HG03342 (cell line): ENCODE results near the gene JTB.
A peak's percentile ranks its signal among the peaks of the same experiment; 100 is the strongest.
"Not testable (repeated sequence)": the region's sequence is repeated elsewhere in the genome, so short reads cannot be mapped to it uniquely, and the experiment has no call there.

ENCODE experiments used
- ATAC-seq: cut with Tn5 transposase; IDR thresholded peaks from one replicate; pipeline ENCODE4 v1.9.1; 2021; ENCODE audit warnings: mild to moderate bottlenecking, moderate library complexity; ENCODE audit not compliant: unreplicated experiment

JTB gene

DNA sequence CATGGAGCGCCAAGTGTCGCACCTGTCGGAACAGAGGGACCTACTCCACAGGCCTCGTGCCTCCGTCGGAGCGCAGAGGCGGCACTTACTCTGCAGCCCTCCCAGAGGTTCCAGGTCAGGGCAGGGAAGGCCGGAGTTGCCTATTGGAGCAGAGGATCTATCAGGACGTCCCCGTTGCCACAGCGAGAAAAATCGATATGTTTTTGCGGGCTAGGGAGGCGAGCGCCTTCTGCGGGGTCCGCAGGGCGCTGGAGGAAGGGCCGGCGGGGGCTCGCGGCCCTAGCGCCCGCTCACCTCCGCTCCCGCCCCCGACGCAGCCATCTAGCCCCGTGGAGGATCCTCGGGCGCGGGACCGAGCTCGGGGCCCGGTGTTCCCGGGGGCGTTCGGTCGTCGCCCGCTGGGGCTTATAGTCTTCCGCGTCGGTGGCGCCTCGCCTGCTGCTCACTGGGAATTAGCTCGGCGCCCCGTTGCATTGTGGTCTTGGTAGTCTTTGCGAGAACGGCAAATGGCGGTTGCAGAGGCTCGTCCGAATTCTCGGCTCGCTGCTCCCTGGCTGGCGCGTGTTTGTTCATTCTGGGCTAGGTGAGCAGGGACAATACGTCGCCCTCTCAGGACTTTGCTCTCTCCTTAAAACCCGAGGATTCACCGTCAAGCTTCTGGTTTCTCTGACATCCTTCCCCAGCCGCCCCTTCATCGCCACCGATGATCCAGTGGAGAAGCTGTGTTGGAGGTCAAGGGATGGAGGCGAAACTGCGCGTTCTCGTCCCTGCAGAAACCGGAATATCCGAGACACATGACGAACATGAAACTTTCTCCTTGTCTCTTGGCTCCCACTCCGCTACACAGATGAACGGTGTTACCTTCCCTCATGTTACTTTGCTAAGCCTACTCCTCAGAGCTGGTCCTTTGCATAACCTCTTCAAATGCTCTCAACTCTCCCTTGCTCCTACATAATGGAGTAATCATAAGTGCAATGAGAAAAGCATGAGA, at the start of gene JTB:
JTB (minus strand) TSS at position 425 of the 991 bp plus-strand sequence; CDS start at position 3, 422 bp downstream.
- ATAC-seq: peak; percentile 68

- ATAC-seq: no peak
Observed at GRCh38 chr1:154019940-154020339, 42.5 kb upstream of the JTB start.

DNA sequence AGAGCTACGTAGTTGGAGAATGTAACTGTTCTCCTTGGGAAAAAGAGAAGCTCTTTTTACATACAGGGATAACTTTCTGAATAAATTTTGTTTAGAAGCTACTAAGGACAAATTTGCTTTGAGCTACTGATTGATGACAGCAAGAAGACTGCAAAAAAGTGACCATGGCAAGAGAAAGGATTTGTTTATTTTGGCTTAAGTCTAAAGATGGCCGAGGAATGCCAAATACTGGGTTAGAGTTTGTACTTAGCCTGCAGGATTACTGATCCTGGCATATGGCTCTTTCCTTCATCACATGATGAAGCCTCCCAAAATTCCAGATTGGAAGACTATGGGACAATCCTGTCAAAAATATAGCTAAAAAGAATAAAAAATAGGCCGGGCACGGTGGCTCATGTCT, 41.8 kb upstream of the JTB start:
- ATAC-seq: no peak

DNA sequence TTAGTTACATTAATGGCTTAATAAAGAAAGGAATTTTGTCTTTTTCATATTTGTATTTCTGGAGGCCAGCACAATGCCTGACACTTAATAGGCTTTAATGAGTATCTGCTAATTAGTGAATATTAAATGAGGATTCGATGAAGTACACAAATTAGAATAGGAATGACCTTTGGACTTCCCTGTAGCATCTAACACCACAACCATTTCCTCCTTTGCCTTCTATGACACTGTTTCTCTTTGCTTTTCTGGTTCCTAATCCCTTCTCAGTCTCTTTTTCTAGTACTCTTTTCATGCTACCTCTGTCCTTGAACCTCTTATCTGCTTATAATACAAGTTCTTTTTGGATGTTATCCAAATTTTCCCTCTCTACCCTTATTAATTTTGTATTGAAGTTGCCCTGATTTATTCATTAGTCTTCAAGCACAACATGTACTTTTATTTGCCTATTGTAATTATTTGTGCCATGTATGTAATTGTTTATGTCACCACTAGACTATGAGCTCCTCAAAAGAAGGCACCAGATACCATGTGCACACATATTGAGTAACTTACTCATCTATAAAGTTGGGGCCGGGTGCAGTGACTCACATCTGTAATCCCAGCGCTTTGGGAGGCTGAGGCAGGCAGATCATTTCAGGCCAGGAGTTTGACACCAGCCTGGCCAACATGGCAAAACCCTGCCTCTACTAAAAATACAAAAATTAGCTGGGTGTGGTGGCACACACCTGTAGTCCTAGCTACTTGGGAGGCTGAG, 36.9 kb upstream of the JTB start:
- no peak for ATAC-seq

GRCh38 chr1:154012543-154012942, 35.1 kb upstream of the JTB start:
- ATAC-seq: not testable (repeated sequence)

- no peak for ATAC-seq
Observed at GRCh38 chr1:154012129-154012528, 34.7 kb upstream of the JTB start.

DNA sequence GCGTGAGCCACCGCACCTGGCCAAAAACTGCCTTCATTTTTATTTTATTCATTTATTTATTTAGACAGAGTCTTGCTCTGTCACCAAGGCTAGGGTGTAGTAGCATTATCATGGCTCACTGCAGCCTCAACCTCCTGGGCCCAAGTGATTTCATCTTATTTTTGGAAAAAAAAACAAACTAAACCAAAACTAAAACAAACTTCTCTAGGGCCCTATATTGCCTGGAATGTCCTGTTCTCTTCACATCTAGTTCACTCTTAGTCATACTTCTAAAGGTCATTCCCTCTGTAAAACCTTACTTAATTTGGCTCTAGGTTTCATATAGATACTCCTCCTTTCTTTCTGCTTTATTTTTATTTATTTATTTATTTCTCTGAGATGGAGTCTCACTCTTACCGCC, 28.7 kb upstream of the JTB start:
- no peak for ATAC-seq

DNA sequence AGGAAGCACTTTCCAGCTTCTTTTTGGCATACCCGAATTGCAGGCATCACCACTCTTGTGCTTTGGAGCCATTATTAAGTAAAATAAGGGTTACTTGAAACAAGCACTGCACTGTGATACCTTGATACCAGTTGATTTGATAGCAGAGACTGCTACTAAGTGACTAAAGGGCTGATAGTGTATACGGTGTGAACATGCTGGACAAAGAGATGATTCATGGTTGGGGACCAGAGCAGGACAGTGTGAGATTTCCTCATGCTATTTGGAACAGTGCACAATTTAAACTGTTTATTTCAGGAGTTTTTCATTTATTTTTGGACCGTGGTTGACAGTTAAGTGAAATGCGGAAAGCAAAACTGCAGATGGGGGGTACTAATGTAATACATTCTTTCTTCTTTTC, 22.9 kb upstream of the JTB start:
- ATAC-seq: no peak

DNA sequence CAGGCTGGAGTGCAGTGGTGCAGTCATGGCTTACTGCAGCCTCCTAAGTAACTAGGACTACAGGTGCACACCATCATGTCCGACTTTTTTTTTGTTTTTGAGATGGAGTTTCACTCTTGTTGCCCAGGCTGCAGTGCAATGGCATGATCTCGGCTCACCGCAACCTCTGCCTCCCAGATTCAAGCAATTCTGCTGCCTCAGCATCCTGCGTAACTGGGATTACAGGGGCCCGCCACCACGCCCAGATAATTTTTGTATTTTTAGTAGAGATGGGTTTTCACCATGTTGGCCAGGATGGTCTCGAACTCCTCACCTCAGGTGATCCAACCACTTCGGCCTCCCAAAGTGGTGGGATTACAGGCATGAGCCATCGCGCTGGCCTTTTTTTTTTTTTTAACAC, 19.4 kb upstream of the JTB start:
- not testable (repeated sequence) for ATAC-seq

DNA sequence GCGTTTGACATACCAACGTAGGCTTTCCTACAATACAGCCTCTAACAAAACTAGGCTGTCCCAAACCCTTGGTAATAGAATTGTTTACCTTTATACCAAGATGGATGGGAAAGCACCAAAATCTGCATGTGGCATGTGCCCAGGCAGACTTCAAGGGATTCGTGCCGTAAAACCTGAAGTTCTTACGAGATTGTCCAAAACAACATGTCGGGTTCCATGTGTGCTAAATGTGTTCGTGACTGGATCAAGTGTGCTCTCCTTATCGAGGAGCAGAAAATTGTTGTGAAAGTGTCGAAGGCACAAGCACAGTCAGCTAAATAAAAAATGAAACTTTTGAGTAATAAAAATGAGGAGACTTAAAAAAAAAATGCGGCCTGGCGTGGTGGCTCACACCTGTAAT, 18.2 kb upstream of the JTB start:
- no peak for ATAC-seq

DNA sequence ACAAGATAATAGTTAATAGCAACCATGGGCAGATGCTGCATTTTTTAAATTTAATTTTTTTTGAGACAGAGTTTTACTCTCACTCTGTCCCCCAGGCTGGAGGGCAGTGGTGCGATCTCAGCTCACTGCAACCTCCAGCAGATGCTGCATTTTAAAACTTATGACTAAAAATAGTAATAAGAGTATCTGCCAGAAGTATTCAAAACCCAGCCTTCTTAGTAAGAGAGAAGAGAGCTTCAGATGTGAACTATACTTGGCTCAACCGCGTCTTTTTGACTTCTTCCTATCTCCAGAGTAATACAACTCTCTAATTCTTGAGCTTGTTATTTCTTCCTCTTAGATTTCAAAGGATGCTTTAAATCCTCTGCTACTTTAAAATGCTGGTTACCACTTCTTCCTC, 17.7 kb upstream of the JTB start:
- no peak for ATAC-seq

DNA sequence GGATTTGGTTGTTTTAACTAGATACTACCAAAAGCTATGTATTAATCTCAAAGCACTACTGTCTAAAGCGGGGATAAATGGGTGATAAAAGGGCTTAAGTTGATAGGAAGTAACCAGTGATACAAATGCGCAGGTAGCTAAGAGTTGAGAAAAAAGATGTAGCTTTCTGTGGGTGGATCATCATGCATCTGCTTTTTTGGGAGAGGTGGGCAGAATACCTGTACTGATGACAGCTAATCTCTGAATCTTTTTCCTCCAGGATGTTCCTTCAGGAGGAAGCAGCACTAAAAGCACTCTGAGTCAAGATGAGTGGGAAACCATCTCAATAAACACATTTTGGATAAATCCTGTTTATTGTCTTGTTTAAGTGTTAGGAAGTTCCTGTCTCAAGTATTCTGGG, 14.3 kb upstream of the JTB start:
- no peak for ATAC-seq

DNA sequence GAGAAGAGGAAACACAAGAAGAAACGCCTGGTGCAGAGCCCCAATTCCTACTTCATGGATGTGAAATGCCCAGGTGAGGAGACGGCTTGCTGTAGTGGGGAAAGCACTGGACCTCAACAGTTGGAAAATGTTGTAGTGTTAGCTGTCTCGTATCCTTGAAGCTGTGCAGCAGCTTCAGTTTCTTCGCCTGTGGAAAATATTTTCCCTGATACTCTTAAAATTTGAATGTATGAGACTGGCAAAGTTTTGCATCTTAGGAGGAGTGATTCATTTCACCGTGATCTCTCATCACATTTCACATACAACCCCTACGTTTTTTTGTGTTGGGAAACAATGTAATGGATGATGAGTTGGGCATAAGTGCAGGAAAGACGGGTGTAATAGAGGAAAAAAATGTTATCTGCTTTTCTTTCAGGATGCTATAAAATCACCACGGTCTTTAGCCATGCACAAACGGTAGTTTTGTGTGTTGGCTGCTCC, 13.7 kb upstream of the JTB start:
- no peak for ATAC-seq

GRCh38 chr1:153990468-153991150, 13.1 kb upstream of the JTB start, which contains the start of gene RPS27:
TSS of gene RPS27 (plus strand) at chr1:153990762. CDS start at chr1:153990797, 35 bp downstream.
- peak; percentile 73 for ATAC-seq

DNA sequence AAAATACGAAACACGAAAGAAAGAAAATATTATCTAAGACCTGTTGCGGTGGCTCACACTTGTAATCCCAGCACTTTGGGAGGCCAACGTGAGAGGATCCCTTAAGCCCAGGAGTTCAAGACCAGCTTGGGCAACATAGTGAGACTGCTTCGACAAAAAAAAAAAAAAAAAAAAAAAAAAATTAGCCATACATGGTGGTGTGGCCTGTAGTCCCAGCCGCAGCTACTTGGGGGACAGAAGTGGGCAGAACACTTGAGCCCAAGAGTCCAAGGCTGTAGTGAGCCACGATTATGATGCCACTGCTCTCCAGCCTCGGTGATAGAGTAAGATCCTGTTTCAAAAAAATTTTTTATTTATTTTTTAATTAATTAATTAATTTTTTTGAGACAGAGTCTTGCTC, 10.1 kb upstream of the JTB start:
- no peak for ATAC-seq

DNA sequence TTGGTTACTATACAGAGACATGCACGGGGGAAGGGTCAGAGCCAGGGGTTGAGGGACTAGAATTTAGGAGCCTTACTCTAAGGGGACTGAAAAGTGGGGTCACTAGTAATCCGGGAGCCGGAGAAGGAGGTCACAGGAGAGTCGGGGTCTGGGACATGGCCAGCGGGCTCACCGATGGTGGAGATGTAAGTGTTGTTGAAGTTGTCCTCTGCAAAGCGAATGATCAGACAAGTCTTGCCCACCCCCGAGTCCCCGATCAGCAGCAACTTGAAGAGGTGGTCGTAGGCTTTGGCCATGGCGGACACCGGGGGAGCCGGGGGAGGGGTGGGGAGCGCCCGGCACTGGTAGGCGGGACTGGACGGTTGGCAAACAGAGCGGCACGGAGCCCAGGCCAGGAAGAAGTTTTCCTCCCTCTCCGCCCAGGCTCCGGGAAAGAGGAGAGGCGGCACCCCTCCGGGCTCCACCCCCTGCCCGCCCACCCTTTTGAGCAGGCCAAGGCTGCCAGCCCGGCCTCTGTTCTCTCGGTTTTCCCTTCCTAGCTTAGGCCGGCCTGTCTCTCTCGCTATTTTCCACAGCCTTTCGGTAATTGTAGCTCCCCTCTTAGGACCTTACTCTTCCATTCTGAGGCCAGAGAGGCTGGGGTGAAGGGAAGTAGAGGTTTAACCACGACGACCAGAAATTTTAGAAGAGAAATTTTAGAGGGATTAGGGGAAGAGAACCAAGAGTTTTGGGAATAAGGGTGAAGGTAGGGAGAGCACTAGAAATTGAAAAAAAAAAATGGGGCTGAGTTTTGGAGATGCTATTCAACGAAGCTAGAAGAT, 8.7 kb upstream of the JTB start, which contains the start of gene RAB13:
RAB13 (minus strand) TSS at position 399 of the 821 bp plus-strand sequence; CDS start at position 296, 103 bp downstream.
- ATAC-seq: no peak

DNA sequence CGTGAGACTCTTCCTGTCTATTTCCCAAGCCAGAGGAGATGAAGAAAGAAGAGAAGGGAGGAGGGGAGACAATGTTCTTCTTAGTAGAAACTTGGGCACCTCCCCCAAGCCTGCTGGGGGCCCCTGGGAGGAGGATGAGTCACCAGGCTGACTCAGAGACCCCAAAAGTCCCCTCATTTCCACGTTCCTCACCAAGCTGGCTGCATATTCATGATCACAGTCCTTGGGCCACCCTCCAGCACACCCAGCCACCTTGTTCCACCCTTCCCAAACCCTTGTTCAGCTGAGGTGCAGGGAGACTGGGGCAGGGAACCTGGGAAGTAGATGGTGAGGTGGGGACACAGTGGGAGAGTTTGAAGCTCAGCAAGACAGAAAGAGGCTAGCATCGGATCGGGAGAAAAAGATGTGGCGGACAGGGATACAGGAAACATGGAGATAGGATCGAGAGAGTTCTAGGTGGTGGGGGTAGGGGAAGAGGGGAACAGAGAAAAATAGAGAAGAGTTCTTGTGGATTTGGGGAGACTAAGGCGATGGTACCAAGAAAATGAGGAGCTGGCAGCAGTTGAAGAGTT, 8.0 kb upstream of the JTB start:
- no peak for ATAC-seq

GRCh38 chr1:153984123-153984894, 6.8 kb upstream of the JTB start:
- ATAC-seq: no peak

DNA sequence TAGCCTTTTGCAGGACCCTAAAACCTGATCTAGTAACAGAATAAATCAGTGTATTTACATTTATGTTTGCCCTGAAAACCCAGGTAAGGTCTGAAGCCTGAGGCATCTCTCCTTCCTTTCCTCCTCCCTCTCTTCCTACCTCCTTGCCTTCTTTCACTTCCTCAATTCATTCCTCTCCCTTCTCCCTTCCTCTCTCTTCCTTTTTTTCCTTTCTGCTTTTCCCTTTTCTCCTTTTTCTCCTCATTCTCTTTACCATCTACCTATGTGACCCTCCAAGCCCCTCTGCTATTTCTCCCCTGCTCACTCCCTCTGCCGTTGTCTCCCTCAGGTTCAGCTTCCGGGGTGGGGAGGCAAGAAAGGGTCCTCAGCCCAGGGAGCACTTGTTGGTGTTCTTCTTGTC, 4.3 kb upstream of the JTB start:
- ATAC-seq: not testable (repeated sequence)
